GM19043 (cell line): ENCODE results near the gene MICALL1.

Experiments
- ATAC-seq: cut with Tn5 transposase; IDR thresholded peaks from one replicate; pipeline ENCODE4 v1.9.1; 2021; ENCODE audit warnings: low read depth; ENCODE audit not compliant: unreplicated experiment

Gene MICALL1, protein sequence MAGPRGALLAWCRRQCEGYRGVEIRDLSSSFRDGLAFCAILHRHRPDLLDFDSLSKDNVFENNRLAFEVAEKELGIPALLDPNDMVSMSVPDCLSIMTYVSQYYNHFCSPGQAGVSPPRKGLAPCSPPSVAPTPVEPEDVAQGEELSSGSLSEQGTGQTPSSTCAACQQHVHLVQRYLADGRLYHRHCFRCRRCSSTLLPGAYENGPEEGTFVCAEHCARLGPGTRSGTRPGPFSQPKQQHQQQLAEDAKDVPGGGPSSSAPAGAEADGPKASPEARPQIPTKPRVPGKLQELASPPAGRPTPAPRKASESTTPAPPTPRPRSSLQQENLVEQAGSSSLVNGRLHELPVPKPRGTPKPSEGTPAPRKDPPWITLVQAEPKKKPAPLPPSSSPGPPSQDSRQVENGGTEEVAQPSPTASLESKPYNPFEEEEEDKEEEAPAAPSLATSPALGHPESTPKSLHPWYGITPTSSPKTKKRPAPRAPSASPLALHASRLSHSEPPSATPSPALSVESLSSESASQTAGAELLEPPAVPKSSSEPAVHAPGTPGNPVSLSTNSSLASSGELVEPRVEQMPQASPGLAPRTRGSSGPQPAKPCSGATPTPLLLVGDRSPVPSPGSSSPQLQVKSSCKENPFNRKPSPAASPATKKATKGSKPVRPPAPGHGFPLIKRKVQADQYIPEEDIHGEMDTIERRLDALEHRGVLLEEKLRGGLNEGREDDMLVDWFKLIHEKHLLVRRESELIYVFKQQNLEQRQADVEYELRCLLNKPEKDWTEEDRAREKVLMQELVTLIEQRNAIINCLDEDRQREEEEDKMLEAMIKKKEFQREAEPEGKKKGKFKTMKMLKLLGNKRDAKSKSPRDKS

DNA sequence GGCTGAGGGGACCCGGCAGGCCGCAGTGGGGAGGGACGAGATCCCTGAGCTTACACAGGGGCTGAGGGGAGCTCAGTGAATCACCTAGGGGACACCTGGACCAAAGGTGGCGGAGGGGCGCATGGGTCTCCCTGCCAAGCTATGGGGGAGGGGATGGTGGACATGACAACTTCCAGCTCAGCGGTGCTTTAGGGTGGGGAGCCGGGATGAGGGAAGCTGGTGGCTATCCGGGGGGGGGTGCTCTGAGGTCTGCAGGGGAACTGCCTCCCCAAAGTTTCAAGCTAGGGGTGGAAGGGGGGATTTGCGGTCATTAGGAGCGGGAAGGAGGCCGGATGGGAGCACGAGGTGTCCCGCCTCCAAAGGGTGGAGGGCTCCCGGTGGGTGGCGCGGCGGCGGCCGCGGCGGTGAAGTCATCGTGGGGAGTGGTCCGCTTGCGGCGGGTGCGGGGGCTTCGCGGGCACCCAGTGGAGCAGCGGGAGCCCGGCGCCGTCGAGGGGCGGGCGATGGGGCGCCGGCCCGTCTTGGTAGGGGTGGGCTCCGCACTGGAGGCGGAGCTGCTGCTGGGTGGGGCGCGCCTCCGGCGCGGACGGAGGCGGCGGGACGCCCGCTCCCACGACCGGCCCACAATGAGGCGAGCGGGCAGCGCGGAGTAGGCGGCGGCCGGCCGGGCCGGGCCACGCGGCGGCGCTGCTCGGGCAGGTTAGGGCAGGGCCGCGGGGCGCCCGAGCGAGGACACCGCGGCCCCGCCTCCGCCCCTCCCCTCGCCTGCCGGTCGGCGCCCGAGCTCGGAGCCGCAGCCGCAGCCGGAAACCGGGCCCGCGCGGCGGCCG is at the start of gene MICALL1:
TSS of gene MICALL1 (plus strand) at position 764 of the 830 bp plus-strand sequence. CDS start 126 bp downstream, outside the sequence.
- ATAC-seq, result peak; percentile 76

DNA sequence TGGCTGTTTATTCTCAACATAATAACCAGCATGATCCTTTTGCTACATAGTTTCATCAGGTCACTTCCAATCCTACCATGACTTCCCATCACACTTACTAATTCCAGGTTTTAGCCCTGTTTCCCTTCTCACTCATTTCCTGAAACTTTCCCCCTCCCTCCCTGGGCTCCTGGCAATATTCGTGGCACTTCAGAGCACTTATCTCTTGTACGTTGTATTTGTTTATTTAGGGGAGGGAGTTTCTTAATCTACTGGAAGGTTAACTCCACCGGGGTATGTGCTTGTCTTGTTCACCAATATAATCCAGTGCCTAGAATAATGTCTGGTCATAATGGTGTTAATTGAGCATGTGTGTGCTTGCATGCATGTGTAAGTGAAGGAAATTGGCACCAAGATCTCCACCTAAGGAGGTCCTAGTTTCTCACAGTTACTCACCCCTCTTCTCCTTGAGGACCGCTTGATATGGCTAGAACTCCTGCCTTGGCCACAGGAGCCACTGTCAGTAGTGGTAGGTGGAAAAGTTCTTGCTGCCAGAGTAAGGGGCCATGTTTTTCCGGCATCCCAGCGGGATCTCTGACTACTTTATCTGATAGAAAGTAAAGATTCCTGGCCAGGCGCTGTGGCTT is 45.2 kb upstream of the MICALL1 start:
- ATAC-seq, result no peak

DNA sequence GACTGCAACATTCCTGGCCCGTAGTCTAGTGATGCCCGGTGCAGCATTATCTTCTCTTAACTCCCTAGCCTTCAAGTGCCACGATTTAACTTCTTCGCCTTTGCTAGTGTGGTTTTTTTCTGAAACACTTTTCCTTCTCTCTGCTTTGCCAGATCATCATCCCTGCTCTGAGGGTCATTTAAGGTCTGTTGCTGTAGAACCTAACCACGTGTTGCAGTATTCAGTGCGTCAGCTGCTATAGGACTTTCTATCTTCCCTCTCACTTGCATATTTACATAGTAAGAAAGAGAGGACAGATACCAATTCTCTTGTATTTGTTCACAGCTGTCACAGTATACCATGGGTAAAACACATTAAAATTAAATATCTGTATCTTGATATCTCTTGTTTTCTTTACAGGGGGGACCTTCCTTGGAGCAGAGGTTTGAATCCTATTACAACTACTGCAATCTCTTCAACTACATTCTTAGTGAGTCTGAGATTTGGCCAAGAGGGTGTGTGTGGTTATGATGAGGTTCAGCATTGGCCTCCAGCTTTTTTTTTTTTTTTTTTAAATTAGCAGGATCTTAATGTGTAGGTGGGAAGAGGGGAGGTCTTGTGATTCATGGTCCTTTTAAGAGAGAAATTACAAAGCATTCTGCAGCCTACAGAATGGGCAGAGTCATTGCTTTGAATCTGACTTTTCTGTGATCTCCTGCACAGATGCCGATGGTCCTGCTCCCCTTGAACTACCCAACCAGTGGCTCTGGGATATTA is 43.3 kb upstream of the MICALL1 start:
- no peak for ATAC-seq

DNA sequence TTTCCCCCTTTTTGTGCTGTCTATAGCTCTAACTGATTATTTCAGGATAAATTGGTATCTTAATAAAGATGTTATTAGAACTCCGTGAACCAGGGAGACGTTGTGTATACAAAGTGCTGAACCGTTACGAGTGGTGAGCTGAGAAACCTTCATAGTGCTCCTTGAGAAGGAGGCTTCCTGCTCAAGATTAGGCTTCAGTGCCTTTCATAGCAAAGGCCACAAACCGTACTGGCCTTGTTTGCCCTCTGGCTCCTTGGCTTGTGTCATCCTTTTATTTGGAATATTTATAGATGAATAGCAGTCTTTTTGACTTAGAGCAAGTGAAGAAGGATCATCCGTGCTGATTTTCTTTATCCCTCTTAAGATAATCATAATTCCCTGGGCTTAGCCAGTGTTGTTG is 40.6 kb upstream of the MICALL1 start:
- no peak for ATAC-seq

DNA sequence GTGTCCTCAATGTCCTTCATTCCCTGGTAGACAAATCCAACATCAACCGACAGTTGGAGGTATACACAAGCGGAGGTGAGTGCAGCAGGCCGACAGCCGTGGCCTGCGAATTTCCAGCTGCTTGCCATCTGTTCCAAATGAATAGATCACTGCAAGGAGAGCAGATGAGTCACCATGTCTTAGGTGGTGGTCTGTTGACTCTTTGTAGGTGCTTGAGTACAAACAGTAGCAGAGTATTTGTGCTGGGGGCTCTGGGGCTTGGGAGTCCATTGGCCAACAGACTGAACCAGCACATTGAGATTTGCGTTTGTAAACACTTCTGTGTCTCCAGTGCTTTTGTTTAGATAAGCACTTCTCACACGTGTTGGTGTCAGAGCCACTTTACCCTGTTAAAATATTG is 35.8 kb upstream of the MICALL1 start:
- ATAC-seq, result no peak

DNA sequence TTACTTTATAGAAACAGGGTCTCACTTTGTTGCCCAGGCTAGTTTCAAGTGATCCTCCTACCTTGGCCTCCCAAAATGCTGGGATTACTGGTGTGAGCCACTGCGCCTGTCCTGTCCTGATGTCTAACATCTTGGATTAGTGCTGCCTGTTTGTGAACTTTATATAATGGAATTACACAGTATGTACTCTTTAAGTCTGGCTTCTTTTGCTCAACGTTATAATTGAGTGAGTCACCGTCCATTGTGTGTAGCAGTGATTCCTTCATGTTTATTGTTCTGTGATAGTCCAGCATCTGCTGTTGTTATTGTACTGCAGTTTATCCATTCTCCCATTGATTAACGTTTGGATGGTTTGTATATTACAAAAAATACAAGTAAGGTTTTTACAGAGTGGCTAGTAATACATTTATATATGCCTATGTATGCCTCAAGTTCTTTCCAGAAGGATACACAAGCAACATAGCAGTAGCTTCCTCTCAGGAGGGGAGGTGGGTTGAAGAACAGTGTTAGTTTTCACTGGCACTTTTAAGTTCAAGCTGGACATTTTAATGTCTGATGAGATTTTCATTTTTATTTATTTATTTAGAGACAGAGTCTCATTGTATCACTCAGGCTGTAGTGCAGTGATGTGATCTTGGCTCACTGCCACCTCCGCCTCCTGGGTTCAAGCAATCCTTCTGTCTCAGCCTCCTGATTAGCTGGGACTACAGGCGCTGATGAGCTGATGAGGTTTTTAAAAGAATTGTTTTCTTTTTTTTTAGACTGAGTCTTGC is 25.2 kb upstream of the MICALL1 start:
- ATAC-seq, result no peak

DNA sequence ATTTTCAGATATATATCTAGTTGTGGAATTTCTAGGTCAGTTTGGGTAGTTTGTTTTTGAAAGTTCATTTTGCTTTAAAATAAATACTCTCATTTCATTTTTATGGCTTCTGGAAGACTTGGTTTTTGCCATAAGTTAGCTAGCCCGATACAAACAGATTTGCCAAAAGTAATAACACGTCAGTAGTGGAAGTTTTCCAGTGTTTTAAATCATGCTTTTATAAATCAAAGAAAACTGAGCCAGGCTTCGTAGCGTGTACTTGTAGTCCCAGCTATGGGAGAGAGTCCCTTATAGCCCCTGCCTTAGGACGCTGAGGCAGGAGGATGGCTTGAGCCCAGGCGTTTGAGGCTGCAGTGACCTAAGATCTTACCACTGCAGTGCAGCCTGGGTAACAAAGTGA is 21.7 kb upstream of the MICALL1 start:
- no peak for ATAC-seq

DNA sequence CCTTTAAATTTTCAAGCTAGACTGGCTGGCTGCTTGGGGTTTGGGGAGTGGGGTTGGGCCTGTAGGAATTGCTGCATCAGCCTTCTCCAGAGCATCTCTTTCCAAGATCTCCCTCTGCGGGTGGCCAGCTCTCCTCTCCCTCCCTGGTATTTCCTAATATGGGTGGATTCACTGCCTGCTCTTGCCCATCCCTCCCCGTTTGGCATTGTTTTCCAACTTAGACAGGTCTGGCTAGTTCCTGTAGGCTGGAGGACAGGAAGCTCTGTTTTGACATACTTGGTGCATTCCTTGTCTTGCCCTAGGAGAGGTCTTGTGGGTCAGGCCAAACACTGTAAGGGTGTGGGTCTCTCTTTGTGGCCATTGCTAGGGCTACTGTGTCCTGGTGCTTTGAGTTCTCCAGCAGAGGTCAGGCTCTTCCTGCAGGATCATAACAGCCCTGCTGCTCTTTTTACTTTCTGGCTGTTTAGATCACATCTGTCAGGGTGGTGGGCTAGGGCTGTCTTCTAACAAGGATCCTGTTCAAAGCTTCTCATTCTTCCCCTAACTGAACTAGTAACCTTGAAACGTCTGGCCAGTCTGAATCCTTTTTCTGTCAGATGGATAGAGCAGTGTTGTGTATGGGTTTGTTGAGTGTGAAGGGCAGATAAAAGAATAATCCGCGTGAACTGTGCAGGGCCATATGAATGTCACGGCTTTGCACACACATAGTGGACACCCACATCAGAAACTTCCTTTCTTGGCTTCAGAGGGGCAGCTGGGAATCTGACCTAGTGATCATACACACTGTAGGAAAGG is 18.3 kb upstream of the MICALL1 start:
- no peak for ATAC-seq

DNA sequence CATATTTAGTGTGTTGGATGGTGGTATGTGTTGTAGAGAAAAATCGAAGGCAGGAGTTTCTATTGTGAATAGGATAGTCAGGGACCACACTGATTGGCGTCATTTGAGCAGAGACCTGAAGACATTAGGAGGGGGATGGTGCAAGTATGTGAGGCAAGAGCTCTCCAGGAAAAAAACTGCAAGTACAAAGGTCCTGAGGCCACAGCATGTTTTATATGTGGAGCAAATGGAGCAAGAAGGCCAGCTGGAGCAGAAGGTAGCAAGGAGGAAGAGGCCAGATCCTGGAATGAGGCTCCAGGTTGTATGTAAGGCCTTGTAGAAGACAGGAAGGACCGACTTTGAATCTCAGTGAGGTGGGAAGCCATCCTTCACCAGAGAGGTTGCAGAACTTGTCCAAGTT is 14.2 kb upstream of the MICALL1 start:
- no peak for ATAC-seq

DNA sequence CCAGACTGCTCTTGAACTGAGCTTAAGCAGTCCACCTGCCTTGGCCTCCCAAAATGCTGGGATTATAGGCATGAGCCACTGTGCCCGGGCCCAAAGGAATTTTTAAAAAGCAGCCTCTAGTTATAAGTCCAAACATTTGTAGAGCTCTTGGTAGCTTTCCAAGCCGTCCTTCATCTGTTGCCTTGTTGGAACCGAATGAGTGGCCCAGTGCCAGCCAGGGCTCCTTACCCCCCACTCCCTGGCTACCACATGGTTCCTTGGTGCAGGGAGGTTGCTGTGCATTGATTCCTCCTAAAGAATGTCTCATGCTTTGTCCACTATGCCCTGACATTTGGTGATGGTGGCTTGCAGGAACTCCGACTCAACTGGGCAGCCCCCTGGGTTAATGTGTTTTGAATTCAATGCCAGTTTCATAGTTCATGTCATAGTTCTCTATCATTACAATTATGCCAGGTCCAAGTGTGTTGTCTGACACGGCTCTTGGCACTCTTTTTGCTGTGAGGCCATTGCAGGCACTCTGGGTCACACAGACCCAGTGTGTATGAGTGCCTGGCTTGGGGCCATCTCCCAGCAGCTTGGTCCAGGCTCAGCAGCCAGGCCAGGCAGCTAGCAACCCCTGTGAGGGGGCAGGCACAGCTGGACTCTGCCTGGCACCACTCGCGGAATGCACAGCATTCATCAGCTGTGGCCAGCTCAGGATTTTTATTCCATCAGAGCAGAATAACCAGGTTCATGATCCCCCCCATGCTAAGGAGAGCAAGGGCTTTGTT is 13.3 kb upstream of the MICALL1 start:
- ATAC-seq, result no peak

DNA sequence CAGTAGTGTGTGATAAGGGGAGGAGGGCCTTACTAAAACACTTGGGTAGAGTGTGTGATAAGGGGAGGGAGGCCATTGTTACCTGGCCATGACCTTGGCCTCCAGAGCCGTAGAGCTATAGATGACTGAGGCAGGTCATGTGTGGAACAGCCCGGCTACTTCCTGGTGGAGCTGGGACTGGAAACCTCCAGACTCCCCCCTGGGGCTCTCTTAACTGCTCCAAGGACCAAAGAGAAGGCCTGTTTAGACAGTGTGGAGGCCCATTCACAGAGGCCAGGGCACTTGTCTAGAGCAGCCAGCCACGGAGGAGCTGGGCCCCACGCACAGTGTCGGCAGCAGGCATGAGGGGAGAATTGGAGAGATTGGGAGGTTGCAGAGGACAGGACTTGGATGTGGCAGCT is 12.5 kb upstream of the MICALL1 start:
- no peak for ATAC-seq

DNA sequence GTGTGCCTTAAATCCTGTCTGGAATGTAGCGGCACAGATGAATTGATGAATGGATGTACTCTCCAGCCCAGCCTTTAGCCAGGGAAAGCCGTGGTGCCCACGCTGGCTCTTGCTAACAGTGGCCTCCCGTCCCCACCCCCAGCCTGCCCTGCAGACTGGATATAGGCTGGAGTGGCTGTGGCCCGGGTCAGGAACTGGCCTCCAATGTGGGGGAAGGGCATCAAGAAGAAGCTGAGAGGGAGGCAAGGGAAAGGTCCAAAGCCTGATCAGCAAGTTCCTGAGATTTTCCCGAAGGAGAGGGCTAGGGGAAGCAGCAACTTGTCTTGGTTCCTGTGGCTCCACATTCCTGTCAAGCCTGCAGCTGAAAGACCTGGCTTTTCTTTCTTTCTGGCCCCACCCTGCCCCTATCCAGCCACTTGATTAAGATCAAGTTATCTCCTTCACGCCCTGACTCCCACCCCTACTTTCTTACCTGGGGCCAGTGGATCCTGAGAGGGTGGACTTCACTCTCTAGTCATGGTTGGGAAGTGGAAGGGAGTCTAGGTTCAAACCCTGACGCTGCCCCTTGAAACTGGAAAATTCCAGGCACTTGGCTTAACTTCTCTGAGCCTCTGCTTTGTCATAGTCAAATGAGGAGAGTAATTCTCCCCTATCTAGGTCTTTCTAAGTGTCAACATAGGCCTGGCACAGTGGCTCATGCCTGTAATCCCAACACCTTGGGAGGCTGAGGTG is 11.0 kb upstream of the MICALL1 start:
- ATAC-seq, result no peak

DNA sequence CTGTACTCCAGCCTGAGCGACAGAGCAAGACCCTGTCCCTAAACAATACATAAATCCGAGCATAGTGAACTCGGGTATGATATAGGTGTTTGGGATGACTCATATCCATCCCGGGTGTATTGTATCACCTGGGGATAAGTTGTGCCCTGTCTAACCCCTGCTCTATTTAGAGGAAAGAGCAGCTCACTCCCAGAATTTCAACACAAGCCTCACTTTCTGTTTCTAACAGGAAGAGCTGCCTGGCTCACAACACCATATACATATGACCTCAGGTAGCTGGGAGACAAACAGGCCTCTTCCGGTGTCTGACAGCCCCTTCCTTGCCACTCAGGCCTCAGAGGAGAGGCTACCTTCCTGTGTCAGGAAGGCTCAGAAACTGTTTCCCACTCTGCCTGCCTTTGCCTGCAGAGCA is 9.9 kb upstream of the MICALL1 start:
- no peak for ATAC-seq

DNA sequence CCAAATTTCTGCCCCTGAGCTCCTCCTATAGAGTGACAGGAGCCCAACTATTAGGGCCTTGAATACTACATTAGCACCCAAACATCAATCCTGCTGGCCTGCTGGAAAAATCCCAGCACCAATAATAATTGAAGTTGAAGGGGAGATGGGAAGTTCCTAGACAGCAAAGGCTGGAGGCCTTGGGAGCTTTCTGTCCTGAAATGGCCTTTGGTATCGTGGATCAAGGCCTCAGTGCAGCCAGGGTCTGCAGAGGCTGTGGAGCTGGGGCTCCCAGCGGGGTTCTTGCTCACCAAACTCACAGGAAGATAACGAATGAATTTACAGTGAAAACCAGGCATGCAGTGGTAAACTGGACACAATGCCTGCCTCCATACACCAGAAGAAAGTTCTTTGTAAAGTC is 9.2 kb upstream of the MICALL1 start:
- ATAC-seq, result no peak

DNA sequence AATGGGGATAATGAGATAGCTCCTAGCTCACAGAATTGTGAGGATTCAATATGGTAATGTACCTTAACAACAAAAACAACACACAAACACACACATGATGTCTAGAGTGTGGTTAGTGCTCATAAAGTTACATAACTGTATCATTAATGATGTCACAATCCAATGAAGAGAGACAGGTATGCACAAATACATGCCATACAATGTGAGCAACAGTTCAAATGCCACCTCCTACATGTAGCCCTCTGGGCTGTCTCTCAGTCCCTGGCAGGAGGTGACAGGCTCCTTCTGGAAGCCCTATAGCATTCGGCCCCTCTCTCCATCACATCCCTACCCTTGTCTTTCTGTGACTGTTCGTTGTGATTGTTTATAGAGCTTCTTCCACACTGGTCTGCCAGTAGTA is 8.3 kb upstream of the MICALL1 start:
- ATAC-seq, result no peak

DNA sequence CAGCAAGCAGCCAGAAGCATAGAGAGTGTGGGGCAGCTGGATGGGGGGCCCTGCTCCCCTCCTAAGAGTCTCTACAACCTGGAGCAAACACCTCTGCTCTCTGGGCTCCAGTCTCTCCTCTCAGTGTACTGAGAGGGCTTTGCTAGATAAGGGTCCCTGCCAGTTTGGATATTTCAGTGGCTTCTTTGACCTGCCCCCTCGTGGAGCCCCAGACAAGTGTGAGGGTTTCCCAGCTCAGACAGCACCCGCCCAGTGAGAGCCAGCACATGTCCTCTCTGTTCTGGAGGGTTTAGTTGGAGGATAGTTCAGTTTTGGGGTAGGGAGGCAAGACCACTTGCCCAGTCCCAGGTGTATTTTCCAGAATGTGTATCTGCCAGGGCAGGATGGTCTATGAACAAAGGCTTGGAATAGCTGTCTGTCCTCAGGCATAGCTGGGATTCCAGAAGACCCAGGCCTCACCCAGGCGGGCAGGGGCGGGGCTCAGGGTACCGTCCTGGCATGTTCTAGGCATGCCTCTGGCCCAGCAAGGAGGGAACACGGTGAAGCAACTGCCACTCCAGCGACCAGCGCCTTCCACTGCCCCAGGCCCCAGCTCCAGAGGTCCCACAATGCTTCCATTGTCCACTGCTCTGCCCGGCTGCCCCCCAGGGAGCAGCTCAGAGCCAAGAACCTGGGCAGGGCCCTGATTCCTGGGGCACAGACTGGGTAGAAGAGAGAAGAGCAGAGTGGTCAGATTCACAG is 7.5 kb upstream of the MICALL1 start:
- ATAC-seq, result no peak
